Esophagus mucosa (tissue), 1 donor: ENCODE results near the gene BLNK. TPM values are rescaled to one million over a fixed set of nuclear protein-coding genes. Genes with fewer than 3 reads are reported as not detected.
"Not testable (repeated sequence)": the region's sequence is repeated elsewhere in the genome, so short reads cannot be mapped to it uniquely, and the experiment has no call there.

Experiments
- ATAC-seq: fragments of 200-7000 bp; cut with Tn5 transposase; one replicate; pipeline ENCODE4 v1.9.1; 2020
- total RNA-seq: library from RNA; stranded (reverse); gene quantifications from one replicate; pipeline ENCODE4 v1.2.4, GENCODE V29; 2023
- donor health status: DM: yes; HTN: yes; CAD: no.

BLNK gene
- total RNA-seq, 1 donor from 2014 or later = 51.3 TPM

- ATAC-seq = no peak
Observed at GRCh38 chr10:96222908-96223307, 48.5 kb downstream of the BLNK start.

DNA sequence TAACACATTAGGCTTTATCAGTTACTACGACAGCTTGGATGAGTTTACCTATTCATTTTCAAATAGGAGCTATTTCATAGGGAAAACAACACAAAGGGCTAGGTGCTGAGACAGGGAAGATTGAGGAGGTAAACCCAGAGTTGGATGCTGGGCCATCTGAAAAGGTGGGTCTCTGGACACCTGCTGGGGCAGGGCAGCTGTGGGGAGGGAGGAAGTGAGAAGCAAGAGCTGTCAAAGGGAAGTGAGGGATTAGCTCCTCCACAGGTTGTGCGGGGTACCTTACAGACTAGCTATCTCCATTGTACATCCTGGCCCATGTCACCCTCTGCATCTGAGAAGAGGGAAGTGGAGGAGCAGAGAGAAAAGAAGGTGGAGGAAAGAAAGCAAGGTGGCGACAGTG lies 48.9 kb downstream of the BLNK start:
- ATAC-seq = no peak

- ATAC-seq = no peak
Observed at GRCh38 chr10:96218826-96219225, 52.5 kb downstream of the BLNK start.

- no peak for ATAC-seq
Observed at GRCh38 chr10:96217711-96218110, 53.7 kb downstream of the BLNK start.

GRCh38 chr10:96216775-96217174 lies 54.6 kb downstream of the BLNK start:
- no peak for ATAC-seq

GRCh38 chr10:96212911-96213310 lies 58.5 kb downstream of the BLNK start:
- no peak for ATAC-seq

DNA sequence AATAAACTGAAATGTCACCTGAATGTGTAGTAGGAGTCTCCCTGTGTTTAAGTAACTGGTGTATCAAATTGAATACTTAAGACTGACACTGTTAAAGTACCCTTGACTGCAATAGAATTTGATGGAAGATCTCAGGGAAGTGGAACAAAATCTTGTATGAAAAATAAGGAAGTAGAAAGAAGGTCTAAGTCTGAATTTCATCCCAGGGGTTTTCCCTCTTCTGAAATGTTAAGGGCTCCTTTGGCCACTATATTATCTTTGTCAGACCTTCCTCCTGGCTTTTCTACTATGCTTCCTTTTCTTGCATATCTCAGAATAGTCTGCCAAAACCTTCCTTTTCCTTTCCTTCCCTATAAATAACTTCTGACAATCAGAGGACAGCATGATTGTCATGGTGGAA lies 59.6 kb downstream of the BLNK start:
- ATAC-seq = no peak

DNA sequence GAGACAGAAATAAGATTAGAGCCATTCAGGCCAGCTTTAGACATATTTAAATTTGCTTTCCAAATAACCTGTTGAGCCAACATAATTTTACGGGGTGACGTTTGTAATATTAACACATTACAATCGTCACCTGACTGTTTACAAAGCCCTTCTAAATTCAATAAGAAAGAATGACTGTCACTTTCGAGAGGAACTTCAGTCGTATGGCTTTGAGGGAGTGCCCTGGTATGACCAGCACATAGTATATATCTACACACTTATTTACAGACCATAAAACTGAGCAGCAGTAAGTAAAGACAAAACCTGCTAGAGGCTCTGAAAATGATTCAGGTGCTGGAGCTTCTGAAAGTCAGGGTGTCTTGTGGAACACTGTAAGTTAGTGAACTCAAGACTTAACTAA lies 62.4 kb downstream of the BLNK start:
- no peak for ATAC-seq

DNA sequence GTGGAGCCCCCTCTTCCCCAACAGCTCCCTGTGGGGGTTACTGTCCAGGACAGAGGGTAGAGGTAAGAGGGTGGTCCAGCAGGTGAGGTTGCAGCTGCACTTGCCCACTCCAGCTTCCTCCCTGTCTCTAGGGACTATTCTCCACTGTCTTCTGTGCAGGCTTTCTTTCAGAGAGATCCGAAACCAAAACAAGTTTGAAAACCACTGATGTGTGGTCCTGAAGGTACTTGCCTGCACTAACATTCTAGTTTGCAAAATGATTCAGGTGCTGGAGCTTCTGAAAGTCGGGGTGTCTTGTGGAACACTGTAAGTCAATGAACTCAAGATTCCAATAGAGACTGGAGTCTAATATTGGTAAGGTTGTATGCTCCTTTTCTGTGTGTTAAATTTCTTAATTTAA lies 63.1 kb downstream of the BLNK start:
- ATAC-seq = no peak

- no peak for ATAC-seq
Observed at GRCh38 chr10:96205580-96205979, 65.8 kb downstream of the BLNK start.

GRCh38 chr10:96201525-96201924 lies 69.8 kb downstream of the BLNK start:
- ATAC-seq = no peak

DNA sequence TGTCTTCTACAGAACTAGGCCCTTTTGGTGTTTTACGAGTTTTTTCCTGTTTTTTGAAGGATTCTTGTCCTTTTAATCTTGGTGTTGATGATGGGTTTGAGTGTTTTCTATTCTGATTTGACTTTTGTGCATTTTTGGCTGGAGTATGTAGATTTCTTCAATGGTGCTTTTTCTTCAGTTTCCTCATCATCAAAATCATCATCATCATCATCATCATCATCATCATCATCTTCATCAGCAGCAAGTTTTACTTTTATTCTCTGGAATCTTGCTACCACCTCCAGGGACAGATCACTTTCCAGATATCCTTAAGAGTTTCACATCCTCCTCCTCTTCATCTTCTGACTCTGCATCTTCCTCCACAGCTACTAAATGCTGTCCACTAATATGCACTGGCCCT lies 81.9 kb downstream of the BLNK start:
- ATAC-seq = not testable (repeated sequence)

DNA sequence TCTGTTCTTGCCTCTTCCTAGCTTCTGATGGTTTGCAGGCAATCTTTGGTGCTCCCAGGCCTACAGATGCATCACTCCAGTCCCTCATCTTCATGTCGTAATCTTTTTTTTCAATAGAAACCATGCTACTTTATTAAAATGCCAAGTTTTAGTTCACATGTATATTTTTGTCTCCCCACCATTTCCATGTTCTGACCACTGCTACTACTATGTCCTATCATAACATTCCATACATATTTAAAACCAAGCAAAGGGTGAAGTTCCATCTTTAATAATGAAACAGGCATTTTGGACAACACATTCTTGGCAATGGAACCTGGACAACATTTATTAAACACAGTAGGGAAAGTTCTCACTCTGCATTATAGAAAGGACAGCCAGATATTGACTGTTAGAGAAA lies 82.5 kb downstream of the BLNK start:
- no peak for ATAC-seq

DNA sequence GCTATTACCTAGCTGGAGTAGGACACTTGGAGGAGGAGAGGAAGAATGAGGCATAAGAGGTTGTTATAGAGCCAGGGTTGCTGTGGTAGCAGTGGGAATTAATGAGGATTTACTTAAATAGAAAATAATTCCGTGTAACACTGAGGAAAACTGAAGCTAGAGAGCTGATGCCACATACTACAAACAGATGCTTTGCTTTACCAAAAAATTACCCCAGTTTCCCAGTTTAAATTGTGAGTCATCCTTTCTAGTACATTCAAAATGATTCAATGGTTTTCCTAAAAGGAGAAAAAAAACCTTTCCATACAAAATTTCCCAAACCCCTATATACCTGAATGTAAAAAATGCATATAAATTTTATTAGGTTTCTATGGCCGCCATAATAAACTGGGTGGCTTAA lies 82.9 kb downstream of the BLNK start:
- no peak for ATAC-seq

DNA sequence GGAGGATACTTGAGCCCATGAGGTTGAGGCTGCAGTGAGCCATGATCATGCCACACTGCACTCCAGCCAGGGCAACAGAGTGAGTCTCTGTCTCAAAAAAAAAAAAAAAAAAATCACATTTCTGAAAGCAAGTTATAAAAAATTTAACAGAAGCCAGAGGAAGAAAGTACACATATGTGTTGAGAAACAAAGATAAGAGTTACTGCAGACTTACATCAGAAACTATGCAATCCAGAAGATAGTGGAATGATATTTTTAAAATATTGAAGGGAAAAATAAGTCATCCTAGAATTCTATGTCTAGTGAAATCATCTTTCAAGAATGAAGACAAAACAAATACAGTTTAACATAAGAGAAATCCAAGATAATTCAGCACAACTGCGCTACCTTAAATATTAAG lies 94.4 kb downstream of the BLNK start:
- ATAC-seq = no peak

GRCh38 chr10:96172666-96173065 lies 98.7 kb downstream of the BLNK start:
- ATAC-seq = no peak

DNA sequence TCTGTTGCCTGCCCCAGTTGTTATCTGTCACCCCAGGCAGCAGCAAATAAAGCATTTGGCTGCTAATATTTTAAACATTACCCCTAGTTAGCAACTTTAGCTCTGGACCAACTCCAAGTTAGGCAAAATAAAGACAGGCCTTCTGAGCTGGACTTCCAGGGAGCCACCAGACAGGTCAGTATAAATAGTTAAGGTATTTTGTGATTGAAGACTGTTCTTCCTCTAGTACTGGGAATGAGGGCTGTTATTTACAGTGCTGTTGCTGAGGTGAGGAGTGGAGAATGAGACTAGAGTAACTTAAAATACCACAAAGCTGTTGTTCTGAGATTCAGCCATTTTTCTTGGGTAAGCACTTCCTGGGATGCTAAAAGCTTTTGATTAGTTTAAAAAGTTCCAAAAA lies 101.1 kb downstream of the BLNK start:
- no peak for ATAC-seq

DNA sequence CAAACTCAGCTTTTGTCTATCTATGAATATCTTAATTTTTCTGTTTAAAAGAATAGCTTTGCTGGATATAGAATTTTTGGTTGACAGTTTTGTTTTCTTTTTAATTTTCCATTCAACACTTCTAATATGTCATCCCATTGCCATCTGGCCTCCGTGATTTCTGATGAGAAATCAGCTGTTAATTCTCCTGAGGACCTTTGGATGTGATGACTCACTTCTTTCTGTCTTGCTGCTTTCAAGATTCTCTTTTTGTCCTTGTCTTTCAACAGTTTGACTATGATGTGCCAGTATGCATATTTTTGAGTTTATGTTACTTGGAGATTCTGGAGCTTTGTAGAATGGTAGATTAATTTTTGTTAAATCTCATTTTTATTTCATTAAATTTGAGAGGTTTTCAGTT lies 102.8 kb downstream of the BLNK start:
- ATAC-seq = no peak

GRCh38 chr10:96165726-96166125 lies 105.6 kb downstream of the BLNK start:
- peak; percentile 25 for ATAC-seq

DNA sequence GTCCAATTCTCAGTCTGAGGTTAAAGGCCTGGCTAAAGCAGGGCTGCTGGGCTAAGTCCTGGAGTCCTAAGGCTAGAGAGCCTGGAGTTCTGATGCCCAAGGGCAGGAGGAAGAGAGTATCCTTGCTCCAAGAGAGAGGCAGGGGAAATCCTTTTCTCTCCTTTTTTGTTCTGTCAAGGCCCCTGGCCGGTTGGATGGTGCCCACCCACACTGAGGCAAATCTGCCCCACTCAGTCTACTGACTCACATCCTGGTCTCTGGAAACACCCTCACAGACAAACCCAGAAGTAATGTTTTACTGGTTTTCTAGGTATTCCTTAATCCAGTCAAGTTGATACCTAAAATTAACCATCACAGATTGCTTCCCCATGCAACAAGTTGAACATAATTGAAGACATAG lies 118.3 kb downstream of the BLNK start:
- no peak for ATAC-seq

- ATAC-seq = no peak
Observed at GRCh38 chr10:96152437-96152836, 118.9 kb downstream of the BLNK start.
